HEK293T (cell line): ENCODE data around the gene B3GLCT.

Source experiments
- ARNT ChIP-seq: fragments of 450-650 bp; IDR thresholded peaks from 2 replicates; pipeline ENCODE4 v1.6.1; 2017; ENCODE audit warnings: mild to moderate bottlenecking
- CTBP1 ChIP-seq: fragments of 450-650 bp; IDR thresholded peaks from 2 replicates; pipeline ENCODE4 v1.6.1; 2016; ENCODE audit warnings: borderline replicate concordance
- FOXM1 ChIP-seq: fragments of 450-650 bp; IDR thresholded peaks from 2 replicates; pipeline ENCODE4 v1.6.1; 2017; ENCODE audit warnings: mild to moderate bottlenecking, borderline replicate concordance
- HDGF ChIP-seq: fragments of 450-650 bp; IDR thresholded peaks from 2 replicates; pipeline ENCODE4 v1.6.1; 2017; ENCODE audit warnings: antibody characterized with exemption, borderline replicate concordance
- LEF1 ChIP-seq: fragments of 450-650 bp; IDR thresholded peaks from 2 replicates; pipeline ENCODE4 v1.6.1; 2017; ENCODE audit warnings: mild to moderate bottlenecking, borderline replicate concordance
- SP1 ChIP-seq: fragments of 450-650 bp; IDR thresholded peaks from 2 replicates; pipeline ENCODE4 v1.6.1; 2017
- SUZ12 ChIP-seq: fragments of 450-650 bp; IDR thresholded peaks from 2 replicates; pipeline ENCODE4 v1.6.1; 2016; ENCODE audit warnings: mild to moderate bottlenecking

- TF ChIP-seq FOXM1 (no peak), SUZ12 (no peak), CTBP1 (no peak), SP1 (no peak), ARNT (no peak), LEF1 (no peak), HDGF (no peak)
Measured at GRCh38 chr13:31219909-31220598, 20.3 kb downstream of the B3GLCT start.
